GM19035 (cell line): ENCODE data around the gene MCOLN3.

ENCODE experiments used
- ATAC-seq: cut with Tn5 transposase; IDR thresholded peaks from one replicate; pipeline ENCODE4 v1.9.1; 2021; ENCODE audit not compliant: unreplicated experiment

Gene MCOLN3

GRCh38 chr1:85048296-85049064 lies at the start of gene MCOLN3:
Gene MCOLN3 (minus strand): TSS chr1:85048500. CDS start chr1:85045360, 3,140 bp downstream.
- ATAC-seq, result peak; percentile 63

- no peak for ATAC-seq
These were observed 45.3 kb upstream of the MCOLN3 start for GRCh38 chr1:85093644-85094043.

- ATAC-seq, result no peak
These were observed 43.5 kb upstream of the MCOLN3 start for GRCh38 chr1:85091671-85092280.

DNA sequence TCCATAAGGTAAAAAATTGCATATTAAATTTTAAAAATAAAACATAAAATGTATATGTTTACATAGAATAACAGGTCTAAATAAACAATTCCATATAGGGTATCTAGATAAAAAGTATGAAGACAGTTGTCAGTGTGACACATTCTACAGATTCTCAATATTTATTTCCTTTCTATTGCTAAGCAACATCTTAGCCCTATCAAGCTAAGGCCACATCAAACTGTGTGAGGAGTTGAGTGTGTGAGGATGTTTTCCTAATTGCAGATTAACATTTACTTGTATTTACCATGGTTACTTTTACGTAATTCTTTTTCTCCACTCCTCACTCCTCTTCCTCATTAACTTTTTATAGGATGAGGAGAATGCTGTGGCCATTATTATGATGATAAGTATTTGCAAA lies 41.9 kb upstream of the MCOLN3 start:
- no peak for ATAC-seq

DNA sequence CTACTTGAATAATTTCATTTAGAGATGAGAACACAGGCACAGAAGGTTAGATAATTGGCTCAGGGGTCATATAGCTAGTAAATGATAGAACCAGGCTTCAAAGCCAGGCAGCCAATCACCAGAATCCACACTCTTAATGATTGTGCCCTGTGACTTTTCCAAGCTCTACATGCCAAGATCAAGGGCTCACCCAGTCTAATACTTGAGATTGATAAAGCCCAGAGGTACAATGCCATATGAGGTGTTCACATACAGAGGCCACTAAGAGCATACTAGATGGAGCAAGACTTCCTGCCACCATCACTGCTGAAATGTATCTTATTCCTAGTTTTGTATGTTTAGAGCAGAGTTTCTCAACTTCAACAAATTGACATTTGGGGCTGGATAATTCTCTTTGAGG lies 40.9 kb upstream of the MCOLN3 start:
- no peak for ATAC-seq

DNA sequence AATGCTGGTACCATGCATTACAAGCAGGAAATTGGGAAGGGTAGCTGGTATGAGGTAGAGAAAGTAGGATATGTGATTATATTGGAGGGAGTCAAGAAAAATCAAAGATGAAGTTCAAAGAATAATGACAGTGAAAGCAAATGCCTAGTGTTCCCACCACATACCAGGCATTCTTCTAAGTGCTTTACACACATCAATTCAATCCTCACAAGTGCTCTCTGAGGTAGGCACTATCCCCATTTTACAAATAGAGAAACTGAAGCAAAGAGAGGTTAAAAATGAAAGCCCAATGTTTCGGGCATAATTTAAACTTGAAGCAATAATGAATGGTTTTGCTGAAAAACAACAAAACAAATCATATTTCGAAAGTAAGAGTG lies 40.1 kb upstream of the MCOLN3 start:
- no peak for ATAC-seq

GRCh38 chr1:85087659-85088407 lies 39.5 kb upstream of the MCOLN3 start:
- ATAC-seq, result no peak

GRCh38 chr1:85085417-85085816 lies 37.1 kb upstream of the MCOLN3 start:
- no peak for ATAC-seq

- no peak for ATAC-seq
These were observed 30.6 kb upstream of the MCOLN3 start for GRCh38 chr1:85078903-85079302.

GRCh38 chr1:85074365-85074964 lies 26.2 kb upstream of the MCOLN3 start:
- no peak for ATAC-seq

DNA sequence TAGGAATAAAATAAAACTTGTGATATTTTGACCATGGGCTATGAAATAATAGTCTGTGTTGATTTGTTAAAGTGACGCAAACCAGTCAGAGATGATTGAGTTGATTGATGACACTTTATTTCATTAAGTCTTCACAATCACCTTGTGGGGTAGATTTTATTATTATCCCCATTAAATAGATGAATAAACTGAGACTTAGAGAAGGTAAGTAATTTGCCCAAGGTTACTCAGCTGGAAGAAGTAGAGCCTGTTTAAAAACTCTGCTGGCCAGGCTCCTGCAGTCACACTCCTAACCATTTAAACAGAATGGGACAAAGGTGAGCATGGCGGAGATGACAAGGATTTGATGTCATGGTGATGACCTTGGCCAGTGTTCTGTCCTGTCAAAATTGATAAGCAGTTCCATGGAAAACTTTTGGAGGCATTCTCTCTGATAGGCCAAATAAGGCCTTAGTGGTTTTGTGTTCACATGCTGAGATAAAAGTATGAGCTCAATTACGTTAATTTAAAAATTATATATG lies 22.7 kb upstream of the MCOLN3 start:
- ATAC-seq, result no peak

DNA sequence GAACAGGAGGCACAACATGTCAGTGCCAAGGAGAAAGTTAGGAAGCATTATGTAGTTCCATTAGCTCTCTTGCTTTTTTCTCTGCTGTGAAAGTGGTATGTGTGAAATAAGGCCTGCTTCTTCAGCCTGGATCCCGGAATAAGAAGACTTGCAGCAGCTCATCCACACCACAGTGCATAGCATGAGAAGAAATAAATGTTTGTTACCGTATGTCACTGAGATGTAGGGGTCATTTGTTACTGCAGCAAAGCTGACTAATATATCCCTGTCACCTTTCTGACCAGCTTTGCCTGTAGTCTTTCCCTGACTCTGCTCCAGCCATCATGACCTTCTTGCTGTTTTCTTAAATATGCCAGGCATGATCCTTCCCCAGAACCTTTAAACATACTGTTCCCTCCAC lies 20.5 kb upstream of the MCOLN3 start:
- ATAC-seq, result no peak

DNA sequence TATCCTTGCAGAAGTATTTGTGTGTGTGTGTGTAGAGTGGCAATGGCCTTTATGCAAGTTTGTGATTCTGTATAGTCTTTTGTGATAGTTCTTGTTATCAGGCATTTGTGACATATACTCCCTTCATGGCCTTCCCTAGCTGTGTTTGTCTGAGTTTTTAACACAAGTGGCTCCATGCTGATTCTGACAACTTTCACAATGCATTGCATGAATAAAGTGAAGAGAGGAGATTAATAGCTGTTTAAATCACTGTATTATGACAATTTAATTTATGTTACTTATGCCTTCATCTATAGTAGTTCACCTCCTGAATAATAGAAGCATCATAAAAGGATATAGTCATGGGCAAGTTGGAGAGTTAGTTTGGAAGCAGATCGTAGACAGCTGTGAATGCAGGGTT lies 17.2 kb upstream of the MCOLN3 start:
- no peak for ATAC-seq

DNA sequence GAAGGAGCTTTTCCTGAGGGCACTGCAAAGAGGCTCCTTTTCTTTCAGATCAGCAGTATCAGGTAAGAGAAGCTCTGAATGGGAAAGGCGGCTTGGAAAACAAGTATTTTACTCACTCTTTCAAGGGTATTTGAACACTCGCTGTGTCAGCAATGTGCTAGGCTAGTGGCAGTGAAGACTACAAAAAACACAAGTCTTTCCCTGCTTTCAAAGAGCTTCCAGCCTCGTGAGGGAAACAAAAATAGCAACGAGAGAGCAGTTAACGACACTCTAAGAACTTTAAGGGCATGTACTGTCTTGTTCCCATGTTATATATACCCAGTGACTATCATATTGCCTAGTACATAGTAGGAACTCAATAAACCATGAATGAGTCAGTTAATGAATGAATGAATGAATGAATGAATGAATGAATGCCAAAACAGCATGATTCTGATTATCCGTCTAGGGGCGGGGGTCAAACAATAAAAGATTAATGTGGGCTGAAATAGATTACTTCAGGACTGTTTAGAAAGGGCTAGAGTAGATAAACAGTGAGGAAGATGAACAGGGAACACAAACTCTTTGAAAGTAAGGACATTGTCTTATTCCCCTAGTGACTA lies 14.2 kb upstream of the MCOLN3 start:
- no peak for ATAC-seq

- ATAC-seq, result peak; percentile 100
These were observed 13.6 kb upstream of the MCOLN3 start for GRCh38 chr1:85061711-85062424.

DNA sequence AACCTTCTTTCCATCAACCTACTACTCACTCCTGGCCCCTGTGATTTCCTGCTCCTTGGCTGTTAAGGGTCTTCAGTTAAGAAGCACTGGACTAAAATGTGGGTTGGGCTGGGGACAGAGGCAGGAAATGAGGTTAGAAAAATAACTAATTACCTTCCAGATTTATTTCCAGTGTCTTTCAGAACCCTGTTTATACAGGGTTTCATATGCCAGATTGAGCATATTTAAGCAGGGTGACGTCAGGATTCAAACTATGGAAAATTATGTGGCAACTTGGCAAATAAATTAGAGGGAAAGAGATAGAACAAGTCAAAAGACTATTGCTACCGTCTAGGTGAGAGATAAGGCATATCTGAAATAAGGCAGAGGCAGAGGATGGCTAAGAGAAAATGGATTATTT lies 11.7 kb upstream of the MCOLN3 start:
- ATAC-seq, result no peak

DNA sequence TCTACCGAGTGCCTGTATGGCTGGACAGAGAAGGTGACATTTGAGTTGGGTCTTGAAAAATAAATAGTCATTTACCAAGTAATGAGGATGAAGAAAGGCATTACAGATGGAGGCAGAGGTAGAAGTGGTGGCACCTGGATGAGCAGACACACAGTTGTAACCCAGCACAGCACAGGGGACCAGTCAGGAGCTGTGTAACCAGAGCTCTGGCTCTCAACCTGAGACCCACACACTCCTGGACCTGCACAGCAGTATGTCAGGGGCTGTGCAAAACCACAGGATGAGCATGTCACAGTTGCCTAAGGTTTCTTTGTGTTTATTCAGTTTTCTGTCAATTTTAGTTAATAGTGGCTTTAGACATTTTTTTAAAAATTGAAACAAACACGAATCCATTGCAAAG lies 11.3 kb upstream of the MCOLN3 start:
- no peak for ATAC-seq

DNA sequence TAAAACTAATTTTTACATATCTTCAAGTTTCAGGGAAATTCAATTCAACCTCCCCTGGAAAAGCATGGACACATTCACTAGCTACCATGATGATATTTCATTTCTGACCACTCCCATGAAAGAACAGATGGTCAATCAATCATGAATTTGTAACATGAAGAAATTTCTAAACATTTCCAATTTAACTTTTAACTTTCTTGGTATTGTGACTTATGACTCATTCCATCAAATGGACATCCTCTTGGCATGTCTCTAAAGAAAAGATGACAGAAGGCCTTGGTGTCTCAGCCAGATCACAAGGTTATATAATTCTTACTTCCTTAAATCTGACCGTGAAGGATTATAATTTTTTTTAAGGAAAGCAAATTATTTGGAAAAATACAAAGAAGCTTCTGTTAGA lies 10.5 kb upstream of the MCOLN3 start:
- no peak for ATAC-seq

- no peak for ATAC-seq
These were observed 10.0 kb upstream of the MCOLN3 start for GRCh38 chr1:85058311-85058710.

- ATAC-seq, result no peak
These were observed 6.4 kb upstream of the MCOLN3 start for GRCh38 chr1:85054664-85055063.
